ENCODE results near the gene F8A3.
"Not testable (repeated sequence)": the region's sequence is repeated elsewhere in the genome, so short reads cannot be mapped to it uniquely, and the experiment has no call there.

Gene F8A3

GRCh38 chrX:155458471-155458870 is at the start of gene F8A3:
TSS of gene F8A3 (minus strand) at chrX:155458620. CDS start at chrX:155458600, 20 bp downstream.
- not testable (repeated sequence) for DNase-seq

- no peak for DNase-seq
Observed at GRCh38 chrX:155505296-155505695, 46.9 kb upstream of the F8A3 start.

- DNase-seq = not testable (repeated sequence)
Observed at GRCh38 chrX:155495134-155495533, 36.7 kb upstream of the F8A3 start.

GRCh38 chrX:155491421-155491820 is 33.0 kb upstream of the F8A3 start:
- DNase-seq = not testable (repeated sequence)

GRCh38 chrX:155477136-155477535 is 18.7 kb upstream of the F8A3 start:
- DNase-seq = not testable (repeated sequence)

- not testable (repeated sequence) for DNase-seq
Observed at GRCh38 chrX:155466269-155466938, 8.0 kb upstream of the F8A3 start.

- not testable (repeated sequence) for DNase-seq
Observed at GRCh38 chrX:155460501-155460900, 2.1 kb upstream of the F8A3 start.

GRCh38 chrX:155457761-155458447 is 516 bp downstream of the F8A3 start:
- DNase-seq = not testable (repeated sequence)

- DNase-seq = no peak
Observed at GRCh38 chrX:155441097-155441496, 17.3 kb downstream of the F8A3 start.

- no peak for DNase-seq
Observed at GRCh38 chrX:155435744-155436112, 22.7 kb downstream of the F8A3 start.

GRCh38 chrX:155434906-155435743 is 23.3 kb downstream of the F8A3 start:
- no peak for DNase-seq

- no peak for DNase-seq
Observed at GRCh38 chrX:155417769-155418168, 40.7 kb downstream of the F8A3 start.
